Upper lobe of right lung (tissue), 1 donor: ENCODE measurements around the gene TUBB8. TPM values are rescaled to one million over a fixed set of nuclear protein-coding genes. Genes with fewer than 3 reads are reported as not detected.

Experiments
- ATAC-seq: fragments of 200-7000 bp; cut with Tn5 transposase; one replicate; pipeline ENCODE4 v1.9.1; 2020; ENCODE audit warnings: mild to moderate bottlenecking, moderate library complexity
- DNase-seq: peaks from one replicate; pipeline ENCODE4 v3.0.0-alpha.2; 2020
- H3K27ac ChIP-seq: fragments of 200-600 bp; one replicate; pipeline ENCODE4 v1.8.0; 2022
- H3K27me3 ChIP-seq: fragments of 200-600 bp; one replicate; pipeline ENCODE4 v1.8.0; 2022; ENCODE audit warnings: mild to moderate bottlenecking
- H3K36me3 ChIP-seq: fragments of 200-600 bp; one replicate; pipeline ENCODE4 v1.8.0; 2022
- H3K4me1 ChIP-seq: fragments of 200-600 bp; one replicate; pipeline ENCODE4 v1.8.0; 2022
- H3K4me3 ChIP-seq: fragments of 200-600 bp; one replicate; pipeline ENCODE4 v1.8.0; 2022; ENCODE audit warnings: mild to moderate bottlenecking
- H3K9me3 ChIP-seq: fragments of 200-600 bp; one replicate; pipeline ENCODE4 v1.8.0; 2022
- CTCF ChIP-seq: fragments of 200-600 bp; IDR thresholded peaks from one replicate; pipeline ENCODE4 v1.8.0; 2022; ENCODE audit warnings: antibody characterized with exemption
- intact Hi-C: fragments of 100-400 bp; cut with DNase I; formaldehyde crosslinking; loops from one replicate; pipeline ENCODE4 v1.11.0; 2022
- long read RNA-seq: library from polyadenylated mRNA; unstranded; transcript quantifications from one replicate; pipeline ENCODE4 v2.0.0, GENCODE V29; 2021
- total RNA-seq: library from RNA; stranded (reverse); fragmentation: NEBNext Ultra II Directional; extraction: Animal tissue kit (Norgen Biotek cat#: 25700); gene quantifications from one replicate; pipeline ENCODE4 v1.2.1, GENCODE V29; 2021
- donor health status: DM: no; HTN: yes; CAD: no; lungs with severe emphysema.

TUBB8 gene
- total RNA-seq: 0.20 TPM
- long read RNA-seq: 0 reads

- intact Hi-C loops: no loop called here
- Histone ChIP-seq H3K27ac (no peak within 1 kb of the TSS), H3K27me3 (no peaks in the 10 kb centered on the region), H3K36me3 (no peaks in the 10 kb centered on the region), H3K9me3 (no peaks in the 10 kb centered on the region), H3K4me1 (no peaks in the 10 kb centered on the region), H3K4me3 (no peak within 1 kb of the TSS)
- DNase-seq (no peak), ATAC-seq (no peak)
- no peak for TF ChIP-seq CTCF
Measured at GRCh38 chr10:48996-49395, at the start of gene TUBB8. TUBB8 (minus strand) TSS chr10:49296; CDS start chr10:49238, 58 bp downstream.

- ATAC-seq: no peak
- DNase-seq: no peak
- Histone ChIP-seq H3K9me3 (peaks cover 8% of the 10 kb centered on the region), H3K36me3 (no peaks in the 10 kb centered on the region), H3K27me3 (no peaks in the 10 kb centered on the region), H3K4me1 (peaks cover 7% of the 10 kb centered on the region), H3K4me3 (no peak overlapping the region), H3K27ac (no peak overlapping the region)
- intact Hi-C loops: no loop called here
- TF ChIP-seq CTCF: no peak
Measured at GRCh38 chr10:96466-96865, 47.4 kb upstream of the TUBB8 start.

GRCh38 chr10:95356-96115 lies 46.4 kb upstream of the TUBB8 start:
- intact Hi-C loops: no loop called here
- ATAC-seq: no peak
- Histone ChIP-seq H3K27me3 (no peaks in the 10 kb centered on the region), H3K36me3 (no peaks in the 10 kb centered on the region), H3K4me3 (no peak overlapping the region), H3K4me1 (peaks cover 7% of the 10 kb centered on the region), H3K9me3 (peaks cover 8% of the 10 kb centered on the region), H3K27ac (no peak overlapping the region)
- no peak for DNase-seq
- TF ChIP-seq CTCF: no peak

- intact Hi-C loops: no loop called here
- no peak for TF ChIP-seq CTCF
- Histone ChIP-seq H3K4me3 (no peak overlapping the region), H3K4me1 (peaks cover 7% of the 10 kb centered on the region), H3K27me3 (no peaks in the 10 kb centered on the region), H3K27ac (no peak overlapping the region), H3K9me3 (peaks cover 8% of the 10 kb centered on the region), H3K36me3 (no peaks in the 10 kb centered on the region)
- ATAC-seq (no peak), DNase-seq (no peak)
Measured at GRCh38 chr10:94613-95012, 45.5 kb upstream of the TUBB8 start.

- Histone ChIP-seq H3K27ac (peak overlapping the region; percentile 9), H3K36me3 (no peaks in the 10 kb centered on the region), H3K4me3 (no peak overlapping the region), H3K4me1 (peaks cover 7% of the 10 kb centered on the region), H3K9me3 (peaks cover 8% of the 10 kb centered on the region), H3K27me3 (no peaks in the 10 kb centered on the region)
- no peak for DNase-seq
- peak; percentile 53 for ATAC-seq
- TF ChIP-seq CTCF: no peak
- intact Hi-C loops: no loop called here
Measured at GRCh38 chr10:92846-93245, 43.8 kb upstream of the TUBB8 start.
